Thyroid gland (tissue), 4 donors: Measurements from ENCODE around the gene PHYKPL. TPM values are rescaled to one million over a fixed set of nuclear protein-coding genes. Genes with fewer than 3 reads are reported as not detected.

Source experiments
- DNase-seq, 2 donors: peaks; one replicate each; pipeline ENCODE4 v3.0.0-alpha.2; 2019
- H3K27ac ChIP-seq, 3 donors: fragments of 200-600 bp; sonication (generic); 1 replicate in 2 of 3; 2 replicates in 1 of 3; pipeline ENCODE4 v1.5.1; 2016 to 2019; ENCODE audit warnings: mild to moderate bottlenecking in 1 of 3, moderate library complexity in 1 of 3
- H3K27me3 ChIP-seq: fragments of 200-600 bp; sonication (generic); one replicate; pipeline ENCODE4 v1.5.1; 2019
- H3K36me3 ChIP-seq, 2 donors: fragments of 200-600 bp; sonication (generic); one replicate each; pipeline ENCODE4 v1.5.1; 2016 to 2019
- H3K4me1 ChIP-seq, 2 donors: fragments of 200-600 bp; sonication (generic); one replicate each; pipeline ENCODE4 v1.5.1; 2017 to 2019
- H3K4me3 ChIP-seq, 3 donors: fragments of 200-600 bp; sonication (generic); replicated peaks in 1 of 3; 1 replicate in 2 of 3; 2 replicates in 1 of 3; pipeline ENCODE4 v1.5.1; 2016; ENCODE audit warnings: mild to moderate bottlenecking in 1 of 3
- H3K9me3 ChIP-seq: fragments of 200-600 bp; sonication (generic); one replicate; pipeline ENCODE4 v1.5.1; 2017
- POLR2A ChIP-seq, 2 donors: fragments of 450-650 bp; IDR thresholded peaks; one replicate each; pipeline ENCODE4 v1.6.1; 2017; ENCODE audit warnings: antibody characterized with exemption in 2 of 2, mild to moderate bottlenecking in 2 of 2, moderate library complexity in 1 of 2
- WGBS, 2 donors: methylation state at CpG; one replicate each; pipeline ENCODE4 v1.1.5; 2017; 5-methylcytosine and 5-hydroxymethylcytosine counted together
- intact Hi-C: fragments of 100-400 bp; cut with DNase I; formaldehyde crosslinking; loops from one replicate; pipeline ENCODE4 v1.15.1; 2023
- total RNA-seq, 4 donors: library from RNA; depleted of rRNA; stranded (reverse); fragments of >200 nt; gene quantifications; one replicate each; pipeline ENCODE4 v1.2.3, GENCODE V29; 2016
- TF ChIP-seq, protein P1 (sequence below), 6 experiments: fragments of 200-600 bp in 3 of 6; fragments of 450-650 bp in 3 of 6; sonication (generic) in 3 of 6; IDR thresholded peaks; one replicate each; pipeline ENCODE4 v1.5.1; 2016 to 2019; ENCODE audit warnings: antibody characterized with exemption in 6 of 6, mild to moderate bottlenecking in 2 of 6, inconsistent platforms in 1 of 6, moderate library complexity in 1 of 6

Gene PHYKPL
- total RNA-seq, 4 donors from 2014 or later: 61.7 to 90.9 (median 76.0) TPM

DNA sequence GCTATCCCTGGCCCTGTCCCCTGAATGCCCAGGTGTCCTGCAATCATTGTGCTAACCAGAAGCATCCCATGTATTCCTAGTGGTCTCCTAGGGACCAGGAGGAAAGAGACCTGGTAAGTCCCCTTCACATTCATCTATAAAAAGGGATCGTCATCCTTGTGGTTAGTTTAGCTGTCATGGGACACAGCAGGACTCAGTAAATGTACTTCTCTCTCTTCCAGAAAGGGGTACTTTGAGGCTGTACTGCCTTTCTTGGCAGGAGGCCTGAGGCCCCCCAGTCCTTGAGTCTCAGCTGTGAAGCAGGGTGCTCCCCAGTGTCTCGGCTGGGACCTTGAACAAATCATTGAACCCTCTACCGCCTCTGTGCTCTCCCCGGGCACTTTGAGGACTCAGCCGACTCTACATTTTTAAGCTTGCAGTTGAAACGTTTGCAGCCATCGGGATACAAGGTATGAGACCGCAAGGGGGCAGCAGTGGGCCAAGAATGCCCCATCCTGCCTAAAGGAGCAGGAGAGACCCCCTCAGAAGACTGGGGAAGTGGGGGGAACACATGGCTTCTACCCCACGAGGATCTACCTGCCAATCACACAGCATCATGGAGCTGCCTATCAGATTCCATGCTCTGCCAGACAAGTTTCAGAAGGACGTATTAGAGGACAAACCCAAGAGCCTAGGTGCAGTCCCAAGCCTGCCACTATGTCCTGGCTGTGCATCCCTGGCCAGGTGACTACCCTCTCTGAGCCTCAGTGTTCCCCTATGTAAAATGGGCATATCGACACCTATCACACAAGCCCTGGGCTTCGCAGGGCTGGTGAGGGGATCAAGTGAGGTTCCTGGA, 2.4 kb upstream of the PHYKPL start:
- Histone ChIP-seq H3K9me3 (no peaks in the 10 kb centered on the region), H3K27me3 (no peaks in the 10 kb centered on the region), H3K27ac (peak overlapping the region; percentile 21 to 74 (median 52)), H3K4me3 (no peak overlapping the region), H3K4me1 (peaks cover 28 to 76% of the 10 kb centered on the region in 2 donors), H3K36me3 (peaks cover 0 to 1% of the 10 kb centered on the region in 2 donors)
- TF ChIP-seq POLR2A (IDR thresholded peaks at IDR 0.05): no peak
- TF ChIP-seq, protein P1, sequence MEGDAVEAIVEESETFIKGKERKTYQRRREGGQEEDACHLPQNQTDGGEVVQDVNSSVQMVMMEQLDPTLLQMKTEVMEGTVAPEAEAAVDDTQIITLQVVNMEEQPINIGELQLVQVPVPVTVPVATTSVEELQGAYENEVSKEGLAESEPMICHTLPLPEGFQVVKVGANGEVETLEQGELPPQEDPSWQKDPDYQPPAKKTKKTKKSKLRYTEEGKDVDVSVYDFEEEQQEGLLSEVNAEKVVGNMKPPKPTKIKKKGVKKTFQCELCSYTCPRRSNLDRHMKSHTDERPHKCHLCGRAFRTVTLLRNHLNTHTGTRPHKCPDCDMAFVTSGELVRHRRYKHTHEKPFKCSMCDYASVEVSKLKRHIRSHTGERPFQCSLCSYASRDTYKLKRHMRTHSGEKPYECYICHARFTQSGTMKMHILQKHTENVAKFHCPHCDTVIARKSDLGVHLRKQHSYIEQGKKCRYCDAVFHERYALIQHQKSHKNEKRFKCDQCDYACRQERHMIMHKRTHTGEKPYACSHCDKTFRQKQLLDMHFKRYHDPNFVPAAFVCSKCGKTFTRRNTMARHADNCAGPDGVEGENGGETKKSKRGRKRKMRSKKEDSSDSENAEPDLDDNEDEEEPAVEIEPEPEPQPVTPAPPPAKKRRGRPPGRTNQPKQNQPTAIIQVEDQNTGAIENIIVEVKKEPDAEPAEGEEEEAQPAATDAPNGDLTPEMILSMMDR (IDR thresholded peaks at IDR 0.05): peak; percentile 55 to 73 (median 66)
- DNase-seq: peak; percentile 79 to 82
- WGBS, 2 donors: 29 to 52% methylated on average over 6 to 11 of the region's 12 CpGs
- intact Hi-C loops: loop anchor here (5.0 kb wide), 1 partner anchor 357 kb away; the partner anchor contains the start of gene COL23A1

DNA sequence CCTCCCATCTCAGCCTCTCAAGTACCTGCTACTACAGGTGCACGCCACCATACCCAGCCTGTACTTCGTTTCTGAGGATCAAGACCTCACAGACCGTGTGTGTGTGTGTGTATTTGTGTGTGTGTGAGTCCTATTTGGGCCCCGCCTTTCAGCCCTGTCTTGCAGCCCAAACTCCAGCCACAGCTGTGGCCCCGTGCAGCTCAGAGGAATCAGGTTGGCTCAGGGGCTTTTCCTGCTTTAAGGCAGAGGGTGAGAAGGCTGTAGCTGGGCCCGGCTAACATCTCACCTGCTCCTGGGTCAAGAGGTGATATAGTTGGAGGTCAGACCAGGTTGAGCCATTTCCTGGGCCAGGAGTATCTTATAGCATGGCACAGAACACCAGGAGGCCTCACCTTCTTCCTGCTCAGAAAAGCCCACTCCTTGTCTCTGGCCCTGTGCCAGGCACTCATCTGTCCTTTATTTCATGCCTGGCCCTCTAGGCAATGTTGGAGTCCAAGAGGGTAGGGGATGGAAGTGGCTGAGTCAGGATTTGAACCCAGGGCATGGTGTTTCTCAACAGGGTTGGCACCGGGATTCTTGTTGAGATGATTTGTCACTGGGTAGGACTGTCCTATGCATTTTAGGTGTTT, 1.6 kb upstream of the PHYKPL start:
- TF ChIP-seq, protein P1 (IDR thresholded peaks at IDR 0.05): no peak
- no peak for TF ChIP-seq POLR2A (IDR thresholded peaks at IDR 0.05)
- intact Hi-C loops: loop anchor here (5.0 kb wide), 1 partner anchor 358 kb away; the partner anchor contains the start of gene COL23A1
- Histone ChIP-seq H3K4me3 (no peak overlapping the region), H3K36me3 (peaks cover 0 to 8% of the 10 kb centered on the region in 2 donors), H3K27ac (peak overlapping the region in 1 of 3 donors; percentile 26), H3K27me3 (no peaks in the 10 kb centered on the region), H3K9me3 (no peaks in the 10 kb centered on the region), H3K4me1 (peaks cover 28 to 75% of the 10 kb centered on the region in 2 donors)
- 84 to 86% methylated on average over 5 to 6 of the region's 7 CpGs for WGBS, 2 donors
- DNase-seq: no peak

DNA sequence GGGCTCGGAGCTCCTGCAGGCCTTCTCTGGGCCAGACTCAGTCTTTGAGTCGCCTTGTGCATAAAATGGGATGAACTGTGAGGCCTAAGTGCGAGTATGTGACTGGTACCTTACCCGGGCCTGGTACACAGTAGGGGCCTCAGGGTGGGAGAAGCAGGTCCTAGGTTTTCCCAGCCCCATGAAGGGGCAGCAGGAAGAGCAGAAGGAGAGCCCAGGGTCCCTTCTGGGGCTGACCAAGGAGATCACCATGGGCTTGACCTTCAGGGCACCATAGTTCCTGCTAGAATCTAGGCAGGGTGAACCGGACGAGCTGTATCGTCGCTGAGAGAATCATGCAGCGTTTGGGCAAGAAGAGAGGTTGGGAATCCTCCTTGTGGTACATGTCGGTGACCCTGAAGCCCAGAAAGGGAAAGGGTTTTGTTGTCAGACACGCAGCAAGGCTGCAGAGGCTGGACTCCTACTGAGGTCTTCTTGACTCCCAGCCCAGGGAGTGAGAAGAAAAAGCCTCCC, 373 bp upstream of the PHYKPL start:
- peaks cover 9 to 10% of the 10 kb centered on the region in 2 donors for H3K36me3 ChIP-seq
- no peaks in the 10 kb centered on the region for H3K27me3 ChIP-seq
- TF ChIP-seq, protein P1 (IDR thresholded peaks at IDR 0.05): no peak
- TF ChIP-seq POLR2A (IDR thresholded peaks at IDR 0.05): no peak
- H3K27ac ChIP-seq: peak overlapping the region; percentile 93 to 97 (median 97)
- no peak for DNase-seq
- 80 to 89% methylated on average over 9 to 10 of the region's 11 CpGs for WGBS, 2 donors
- H3K4me1 ChIP-seq: peaks cover 28 to 62% of the 10 kb centered on the region in 2 donors
- peak overlapping the region in 1 of 3 donors; percentile 61 for H3K4me3 ChIP-seq
- intact Hi-C loops: loop anchor here (5.0 kb wide), 1 partner anchor 359 kb away; the partner anchor contains the start of gene COL23A1
- H3K9me3 ChIP-seq: no peaks in the 10 kb centered on the region

DNA sequence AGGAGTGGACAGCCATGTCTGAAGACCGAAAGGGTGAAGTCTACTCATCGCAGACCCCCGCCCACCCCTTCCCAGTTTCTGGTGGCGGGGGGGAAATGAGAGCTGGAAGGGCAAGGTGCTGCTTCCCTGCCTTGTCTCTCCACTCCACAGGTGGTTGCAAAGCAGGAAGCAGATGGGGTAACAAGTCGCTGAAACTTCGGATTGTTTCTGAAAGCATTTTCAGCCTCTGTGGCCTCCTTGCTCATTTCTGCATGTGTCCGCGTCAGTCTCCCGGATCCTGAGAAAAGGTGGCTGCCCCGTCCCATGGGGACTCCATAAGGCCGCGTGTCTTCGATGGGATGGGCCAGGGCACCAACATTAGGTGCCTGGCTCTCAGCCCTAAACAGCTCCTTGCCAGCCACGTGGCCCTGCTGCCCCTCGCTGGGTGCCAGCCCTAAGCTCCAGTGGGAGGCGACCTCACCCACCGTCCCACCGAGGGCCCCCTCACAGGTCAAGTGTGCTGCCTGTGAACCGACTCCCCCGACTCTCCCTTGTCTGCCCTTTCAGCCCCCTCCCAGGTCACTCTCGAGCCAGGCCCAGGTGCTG, 971 bp downstream of the PHYKPL start:
- no peaks in the 10 kb centered on the region for H3K9me3 ChIP-seq
- H3K36me3 ChIP-seq: peaks cover 13 to 14% of the 10 kb centered on the region in 2 donors
- TF ChIP-seq POLR2A (IDR thresholded peaks at IDR 0.05): no peak
- TF ChIP-seq, protein P1 (IDR thresholded peaks at IDR 0.05): no peak
- peak overlapping the region; percentile 93 to 97 (median 97) for H3K27ac ChIP-seq
- DNase-seq: no peak
- peak overlapping the region; percentile 11 to 70 (median 61) for H3K4me3 ChIP-seq
- WGBS, 2 donors: 23 to 29% methylated on average over 10 to 21 of the region's 21 CpGs
- H3K27me3 ChIP-seq: no peaks in the 10 kb centered on the region
- intact Hi-C loops: loop anchor here (5.0 kb wide), 1 partner anchor 361 kb away; the partner anchor contains the start of gene COL23A1
- peaks cover 22 to 49% of the 10 kb centered on the region in 2 donors for H3K4me1 ChIP-seq
